Stimulated activated memory B cell treated with anti-CD40 and anti-IgM and Interleukin-4, amounts not matched to agents 10 μg/mL and 1 μg/mL and 100 μg/mL, for 72 hours (primary cell): Measurements from ENCODE around the gene CBR1.

Source experiments
- ATAC-seq: fragments of 150-1000 bp; cut with Tn5 transposase; 2 replicates; pipeline ENCODE4 v1.10.0; 2021
- H3K27ac Mint-ChIP-seq: one replicate; pipeline ENCODE4 v1.8.0; 2022; ENCODE audit warnings: mild to moderate bottlenecking, mixed read lengths
- H3K27me3 Mint-ChIP-seq: one replicate; pipeline ENCODE4 v1.8.0; 2022; ENCODE audit warnings: mixed read lengths
- H3K36me3 Mint-ChIP-seq: one replicate; pipeline ENCODE4 v1.8.0; 2022; ENCODE audit warnings: mixed read lengths
- H3K4me1 Mint-ChIP-seq: one replicate; pipeline ENCODE4 v1.8.0; 2022; ENCODE audit warnings: mixed read lengths
- H3K4me3 Mint-ChIP-seq: one replicate; pipeline ENCODE4 v1.8.0; 2022; ENCODE audit warnings: mild to moderate bottlenecking, moderate library complexity, mixed read lengths
- H3K9me3 Mint-ChIP-seq: one replicate; pipeline ENCODE4 v1.8.0; 2022; ENCODE audit warnings: mixed read lengths

Gene CBR1

GRCh38 chr21:36069713-36070583, at the start of gene CBR1:
Gene CBR1 (plus strand): TSS chr21:36070024. CDS start chr21:36070116, 92 bp downstream.
- ATAC-seq: peak; percentile 99
- H3K9me3 Mint-ChIP-seq: peaks cover 4% of the 10 kb centered on the region
- H3K4me1 Mint-ChIP-seq: peaks cover 39% of the 10 kb centered on the region

GRCh38 chr21:36021251-36021837, 48.5 kb upstream of the CBR1 start:
- H3K27ac Mint-ChIP-seq: no peak overlapping the region
- H3K36me3 Mint-ChIP-seq: no peaks in the 10 kb centered on the region
- H3K4me1 Mint-ChIP-seq: peaks cover 14% of the 10 kb centered on the region
- ATAC-seq: peak; percentile 66
- H3K27me3 Mint-ChIP-seq: no peaks in the 10 kb centered on the region
- no peaks in the 10 kb centered on the region for H3K9me3 Mint-ChIP-seq
- no peak overlapping the region for H3K4me3 Mint-ChIP-seq

More at GRCh38 chr21:36069713-36070583, at the start of gene CBR1:
- Mint-ChIP-seq H3K36me3 (peaks cover 24% of the 10 kb centered on the region), H3K27me3 (no peaks in the 10 kb centered on the region), H3K4me3 (peak within 1 kb of the TSS; percentile 98), H3K27ac (peak within 1 kb of the TSS; percentile 96)

- no peaks in the 10 kb centered on the region for H3K27me3 Mint-ChIP-seq
- no peaks in the 10 kb centered on the region for H3K9me3 Mint-ChIP-seq
- H3K27ac Mint-ChIP-seq: no peak overlapping the region
Measured at GRCh38 chr21:36022427-36023091, 47.3 kb upstream of the CBR1 start.

GRCh38 chr21:36023092-36023480, 46.7 kb upstream of the CBR1 start:
- no peak overlapping the region for H3K27ac Mint-ChIP-seq
- no peaks in the 10 kb centered on the region for H3K9me3 Mint-ChIP-seq
- ATAC-seq: no peak
- H3K27me3 Mint-ChIP-seq: no peaks in the 10 kb centered on the region
- no peak overlapping the region for H3K4me3 Mint-ChIP-seq
- peaks cover 16% of the 10 kb centered on the region for H3K4me1 Mint-ChIP-seq
- no peaks in the 10 kb centered on the region for H3K36me3 Mint-ChIP-seq

More at GRCh38 chr21:36022427-36023091, 47.3 kb upstream of the CBR1 start:
- Mint-ChIP-seq H3K4me1 (peaks cover 14% of the 10 kb centered on the region), H3K36me3 (no peaks in the 10 kb centered on the region), H3K4me3 (no peak overlapping the region)
- ATAC-seq: no peak

DNA sequence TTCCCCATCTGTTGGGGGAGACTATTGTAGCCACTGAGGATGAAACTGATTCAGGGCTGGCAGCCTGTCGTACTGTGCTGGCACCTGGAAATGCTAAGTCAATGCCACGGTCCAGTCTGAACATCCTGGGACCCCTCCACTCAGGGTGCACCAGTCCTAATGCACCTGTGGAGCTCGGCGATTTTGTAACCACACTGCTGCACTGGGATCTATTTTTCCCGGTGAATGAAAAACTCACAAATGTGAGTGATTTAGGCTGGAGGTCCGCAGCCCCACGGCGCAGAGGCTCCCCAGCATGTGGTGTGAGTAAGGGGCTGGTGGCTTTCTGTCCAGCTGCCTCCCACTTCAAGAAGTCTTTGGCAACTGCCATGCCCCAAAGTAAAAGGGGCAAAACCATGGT, 45.0 kb upstream of the CBR1 start:
- no peaks in the 10 kb centered on the region for H3K27me3 Mint-ChIP-seq
- no peak overlapping the region for H3K27ac Mint-ChIP-seq
- H3K36me3 Mint-ChIP-seq: no peaks in the 10 kb centered on the region
- H3K4me1 Mint-ChIP-seq: peaks cover 23% of the 10 kb centered on the region
- no peaks in the 10 kb centered on the region for H3K9me3 Mint-ChIP-seq
- no peak for ATAC-seq
- no peak overlapping the region for H3K4me3 Mint-ChIP-seq

DNA sequence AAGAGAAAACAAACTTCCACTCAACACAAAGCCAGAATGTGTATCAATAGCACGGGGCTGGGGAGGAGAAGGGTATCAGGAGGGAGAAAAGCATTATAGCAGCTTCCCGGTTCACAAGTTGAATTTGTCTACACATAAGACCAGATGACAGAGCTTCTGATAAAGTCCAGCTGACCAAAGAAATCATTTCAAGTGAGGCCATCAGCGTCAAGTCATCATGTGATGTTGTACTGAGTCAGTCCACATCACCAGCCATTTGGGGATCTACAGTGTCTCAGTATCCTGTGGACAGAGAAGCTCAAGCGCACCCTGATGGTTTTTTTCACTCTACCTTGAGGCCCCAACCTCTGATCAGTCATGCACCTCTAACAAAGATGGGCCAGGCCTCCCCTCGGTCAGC, 42.5 kb upstream of the CBR1 start:
- Mint-ChIP-seq H3K4me1 (peaks cover 9% of the 10 kb centered on the region), H3K36me3 (peaks cover 5% of the 10 kb centered on the region), H3K27ac (no peak overlapping the region), H3K9me3 (no peaks in the 10 kb centered on the region), H3K27me3 (no peaks in the 10 kb centered on the region), H3K4me3 (no peak overlapping the region)
- ATAC-seq: no peak

- H3K27me3 Mint-ChIP-seq: no peaks in the 10 kb centered on the region
- peaks cover 9% of the 10 kb centered on the region for H3K4me1 Mint-ChIP-seq
- peaks cover 7% of the 10 kb centered on the region for H3K36me3 Mint-ChIP-seq
- no peak overlapping the region for H3K27ac Mint-ChIP-seq
- peak; percentile 78 for ATAC-seq
- H3K9me3 Mint-ChIP-seq: no peaks in the 10 kb centered on the region
- no peak overlapping the region for H3K4me3 Mint-ChIP-seq
Measured at GRCh38 chr21:36028127-36029069, 41.4 kb upstream of the CBR1 start.

- no peak overlapping the region for H3K27ac Mint-ChIP-seq
- no peaks in the 10 kb centered on the region for H3K9me3 Mint-ChIP-seq
- no peak for ATAC-seq
- H3K27me3 Mint-ChIP-seq: no peaks in the 10 kb centered on the region
- H3K4me3 Mint-ChIP-seq: no peak overlapping the region
- peaks cover 11% of the 10 kb centered on the region for H3K36me3 Mint-ChIP-seq
- peaks cover 9% of the 10 kb centered on the region for H3K4me1 Mint-ChIP-seq
Measured at GRCh38 chr21:36029309-36029708, 40.5 kb upstream of the CBR1 start.

DNA sequence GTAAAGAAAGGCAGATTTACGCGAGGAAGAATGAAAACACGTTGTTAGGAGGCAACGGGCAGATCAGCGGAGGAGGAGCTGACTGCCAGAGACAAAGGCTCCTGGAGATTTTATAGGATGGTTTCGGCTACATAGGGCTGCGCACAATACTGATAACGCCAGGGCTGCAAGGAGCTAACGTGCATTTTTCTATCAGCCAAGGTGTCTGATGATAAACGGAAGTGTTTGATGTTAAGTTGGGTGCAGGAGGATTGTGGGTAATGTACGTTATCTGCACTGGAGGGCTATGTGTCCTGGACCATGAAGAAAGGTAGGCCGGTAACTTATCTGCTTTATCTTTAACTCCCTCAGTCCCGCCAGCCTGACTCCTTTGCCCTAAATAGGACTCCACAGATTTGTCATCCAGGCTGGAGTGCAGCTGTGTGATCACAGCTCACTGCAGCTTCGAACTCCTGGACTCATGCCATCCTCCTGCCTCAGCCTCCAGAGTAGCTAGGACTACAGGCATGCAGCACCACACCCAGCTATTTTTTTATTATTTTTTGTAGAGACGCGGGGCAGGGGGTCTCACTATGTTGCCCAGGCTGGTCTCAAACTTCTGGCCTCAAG, 39.1 kb upstream of the CBR1 start:
- Mint-ChIP-seq H3K4me3 (no peak overlapping the region), H3K27ac (no peak overlapping the region), H3K4me1 (peaks cover 9% of the 10 kb centered on the region), H3K9me3 (no peaks in the 10 kb centered on the region), H3K27me3 (no peaks in the 10 kb centered on the region), H3K36me3 (peaks cover 24% of the 10 kb centered on the region)
- no peak for ATAC-seq

- peaks cover 41% of the 10 kb centered on the region for H3K36me3 Mint-ChIP-seq
- H3K27me3 Mint-ChIP-seq: no peaks in the 10 kb centered on the region
- H3K27ac Mint-ChIP-seq: no peak overlapping the region
- H3K4me1 Mint-ChIP-seq: peaks cover 9% of the 10 kb centered on the region
- H3K4me3 Mint-ChIP-seq: no peak overlapping the region
- H3K9me3 Mint-ChIP-seq: no peaks in the 10 kb centered on the region
- no peak for ATAC-seq
Measured at GRCh38 chr21:36032647-36033406, 37.0 kb upstream of the CBR1 start.

GRCh38 chr21:36034211-36034913, 35.5 kb upstream of the CBR1 start:
- H3K27ac Mint-ChIP-seq: no peak overlapping the region
- H3K9me3 Mint-ChIP-seq: no peaks in the 10 kb centered on the region
- no peak for ATAC-seq
- H3K36me3 Mint-ChIP-seq: peaks cover 56% of the 10 kb centered on the region
- no peaks in the 10 kb centered on the region for H3K27me3 Mint-ChIP-seq
- no peak overlapping the region for H3K4me3 Mint-ChIP-seq
- no peaks in the 10 kb centered on the region for H3K4me1 Mint-ChIP-seq

DNA sequence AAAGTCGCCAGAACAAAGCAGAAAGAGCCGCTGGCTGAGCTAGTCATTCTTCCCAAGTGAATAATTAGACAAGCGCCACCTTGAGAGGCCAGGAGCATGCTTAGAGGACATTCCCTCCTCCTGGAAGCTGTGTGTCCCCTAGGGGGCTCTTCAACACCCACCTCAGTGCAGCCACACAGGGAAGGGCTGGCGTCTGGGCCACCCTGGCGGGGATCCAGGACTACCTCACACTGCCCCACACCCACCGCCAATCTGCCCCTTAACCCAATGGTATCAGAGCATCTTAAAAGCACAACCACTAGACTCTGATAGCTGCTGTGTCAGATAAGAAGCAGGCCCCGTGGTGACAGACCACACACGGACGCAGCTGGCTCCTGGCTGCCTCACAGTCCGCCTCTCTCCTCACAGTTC, 34.4 kb upstream of the CBR1 start:
- ATAC-seq: no peak

GRCh38 chr21:36038701-36039497, 30.9 kb upstream of the CBR1 start:
- H3K36me3 Mint-ChIP-seq: peaks cover 70% of the 10 kb centered on the region
- H3K4me1 Mint-ChIP-seq: no peaks in the 10 kb centered on the region
- no peak overlapping the region for H3K4me3 Mint-ChIP-seq
- ATAC-seq: no peak
- no peaks in the 10 kb centered on the region for H3K27me3 Mint-ChIP-seq
- no peak overlapping the region for H3K27ac Mint-ChIP-seq
- H3K9me3 Mint-ChIP-seq: no peaks in the 10 kb centered on the region

More for the DNA sequence above, 34.4 kb upstream of the CBR1 start:
- Mint-ChIP-seq H3K27ac (no peak overlapping the region), H3K9me3 (no peaks in the 10 kb centered on the region), H3K4me3 (no peak overlapping the region), H3K4me1 (no peaks in the 10 kb centered on the region), H3K36me3 (peaks cover 59% of the 10 kb centered on the region), H3K27me3 (no peaks in the 10 kb centered on the region)
